ENCODE data around the gene SAE1.

SAE1 gene

GRCh38 chr19:47112997-47113849 lies 17.4 kb upstream of the SAE1 start, which contains the start of gene ZC3H4:
Gene ZC3H4 (minus strand): TSS chr19:47113776. CDS start chr19:47112584, 1,192 bp downstream.
- Histone ChIP-seq H3K36me3 (ENCODE audit: control insufficient read depth, insufficient read depth, low read length) (no peaks in the 10 kb centered on the region), H3K4me1 (ENCODE audit: control insufficient read depth, insufficient read depth, low read length) (no peaks in the 10 kb centered on the region), H3K27ac (ENCODE audit: low read length) (no peak within 1 kb of the TSS), H3K4me3 (ENCODE audit: low read length) (peak within 1 kb of the TSS; percentile 74; the same call in 1 of the 2 replicates), H3K9me3 (ENCODE audit: control insufficient read depth, insufficient read depth, low read length) (no peaks in the 10 kb centered on the region), H3K27me3 (ENCODE audit: control insufficient read depth, insufficient read depth, low read length) (no peaks in the 10 kb centered on the region)
- DNase-seq (ENCODE audit: low read depth, low spot score), result peak; percentile 99
- WGBS (ENCODE audit: insufficient coverage, insufficient read length), result no CpG with 5 or more reads among the region's 59 CpGs

GRCh38 chr19:47113850-47114651 lies 16.6 kb upstream of the SAE1 start:
- WGBS (ENCODE audit: insufficient coverage, insufficient read length), result no CpG with 5 or more reads among the region's 26 CpGs

DNA sequence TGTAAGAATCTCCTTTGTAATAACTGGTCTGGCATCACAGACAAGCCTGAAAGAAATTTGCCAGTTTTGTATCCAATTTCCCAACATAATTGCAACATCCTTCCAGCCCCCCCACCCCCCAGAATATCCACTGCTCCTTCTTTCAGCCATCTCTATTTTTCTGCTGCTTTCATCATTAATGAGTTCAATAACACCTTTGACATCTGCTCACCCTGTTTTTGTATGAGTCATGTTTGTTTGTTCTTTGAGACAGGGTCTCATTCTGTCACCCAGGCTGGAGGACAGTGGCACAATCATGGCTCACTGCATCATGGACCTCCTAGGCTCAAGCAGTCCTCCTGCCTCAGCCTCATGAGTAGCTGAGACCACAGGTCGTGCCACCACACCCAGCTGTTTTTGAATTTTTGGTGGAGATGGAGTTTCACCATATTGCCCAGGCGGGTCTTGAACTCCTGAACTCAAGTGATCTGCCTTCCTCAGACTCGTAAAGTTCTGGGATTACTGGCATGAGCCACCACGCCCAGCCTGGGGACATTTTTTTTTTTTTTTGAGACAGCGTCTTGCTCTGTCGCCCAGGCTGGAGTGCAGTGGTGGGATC lies 10.1 kb upstream of the SAE1 start:
- H3K9me3 ChIP-seq (ENCODE audit: control insufficient read depth, insufficient read depth, low read length), result no peaks in the 10 kb centered on the region
- H3K36me3 ChIP-seq (ENCODE audit: control insufficient read depth, insufficient read depth, low read length), result no peaks in the 10 kb centered on the region
- no peak for DNase-seq (ENCODE audit: low read depth, low spot score)
- no peak overlapping the region for H3K4me3 ChIP-seq (ENCODE audit: low read length)
- WGBS (ENCODE audit: insufficient coverage, insufficient read length), result no CpG with 5 or more reads among the region's 6 CpGs
- no peaks in the 10 kb centered on the region for H3K27me3 ChIP-seq (ENCODE audit: control insufficient read depth, insufficient read depth, low read length)
- no peak overlapping the region for H3K27ac ChIP-seq (ENCODE audit: low read length)
- no peaks in the 10 kb centered on the region for H3K4me1 ChIP-seq (ENCODE audit: control insufficient read depth, insufficient read depth, low read length)

More at GRCh38 chr19:47113850-47114651, 16.6 kb upstream of the SAE1 start:
- Histone ChIP-seq H3K36me3 (ENCODE audit: control insufficient read depth, insufficient read depth, low read length) (no peaks in the 10 kb centered on the region), H3K27ac (ENCODE audit: low read length) (no peak overlapping the region), H3K9me3 (ENCODE audit: control insufficient read depth, insufficient read depth, low read length) (no peaks in the 10 kb centered on the region), H3K27me3 (ENCODE audit: control insufficient read depth, insufficient read depth, low read length) (no peaks in the 10 kb centered on the region), H3K4me1 (ENCODE audit: control insufficient read depth, insufficient read depth, low read length) (no peaks in the 10 kb centered on the region), H3K4me3 (ENCODE audit: low read length) (no peak overlapping the region; the same call in 1 of the 2 replicates)
- no peak for DNase-seq (ENCODE audit: low read depth, low spot score)

- no peaks in the 10 kb centered on the region for H3K9me3 ChIP-seq (ENCODE audit: control insufficient read depth, insufficient read depth, low read length)
- no peaks in the 10 kb centered on the region for H3K36me3 ChIP-seq (ENCODE audit: control insufficient read depth, insufficient read depth, low read length)
- H3K27ac ChIP-seq (ENCODE audit: low read length), result no peak overlapping the region
- no peak for DNase-seq (ENCODE audit: low read depth, low spot score)
- no peaks in the 10 kb centered on the region for H3K4me1 ChIP-seq (ENCODE audit: control insufficient read depth, insufficient read depth, low read length)
- no CpG with 5 or more reads among the region's 14 CpGs for whole genome bisulfite sequencing (ENCODE audit: insufficient coverage, insufficient read length)
- no peaks in the 10 kb centered on the region for H3K27me3 ChIP-seq (ENCODE audit: control insufficient read depth, insufficient read depth, low read length)
- H3K4me3 ChIP-seq (ENCODE audit: low read length), result no peak overlapping the region
These were observed 8.0 kb upstream of the SAE1 start for GRCh38 chr19:47122359-47123335.

GRCh38 chr19:47123406-47123805 lies 7.2 kb upstream of the SAE1 start:
- Histone ChIP-seq H3K27me3 (ENCODE audit: control insufficient read depth, insufficient read depth, low read length) (no peaks in the 10 kb centered on the region), H3K27ac (ENCODE audit: low read length) (no peak overlapping the region), H3K4me1 (ENCODE audit: control insufficient read depth, insufficient read depth, low read length) (no peaks in the 10 kb centered on the region), H3K36me3 (ENCODE audit: control insufficient read depth, insufficient read depth, low read length) (no peaks in the 10 kb centered on the region), H3K9me3 (ENCODE audit: control insufficient read depth, insufficient read depth, low read length) (no peaks in the 10 kb centered on the region), H3K4me3 (ENCODE audit: low read length) (no peak overlapping the region)
- DNase-seq (ENCODE audit: low read depth, low spot score), result no peak
- no CpG with 5 or more reads among the region's 7 CpGs for WGBS (ENCODE audit: insufficient coverage, insufficient read length)

GRCh38 chr19:47124937-47125668 lies 5.5 kb upstream of the SAE1 start:
- no peak overlapping the region for H3K27ac ChIP-seq (ENCODE audit: low read length)
- H3K9me3 ChIP-seq (ENCODE audit: control insufficient read depth, insufficient read depth, low read length), result no peaks in the 10 kb centered on the region
- no peaks in the 10 kb centered on the region for H3K36me3 ChIP-seq (ENCODE audit: control insufficient read depth, insufficient read depth, low read length)
- H3K4me3 ChIP-seq (ENCODE audit: low read length), result no peak overlapping the region
- no CpG with 5 or more reads among the region's 8 CpGs for WGBS (ENCODE audit: insufficient coverage, insufficient read length)
- no peak for DNase-seq (ENCODE audit: low read depth, low spot score)
- H3K4me1 ChIP-seq (ENCODE audit: control insufficient read depth, insufficient read depth, low read length), result no peaks in the 10 kb centered on the region
- H3K27me3 ChIP-seq (ENCODE audit: control insufficient read depth, insufficient read depth, low read length), result no peaks in the 10 kb centered on the region

- Histone ChIP-seq H3K9me3 (ENCODE audit: control insufficient read depth, insufficient read depth, low read length) (no peaks in the 10 kb centered on the region), H3K27ac (ENCODE audit: low read length) (no peak overlapping the region), H3K36me3 (ENCODE audit: control insufficient read depth, insufficient read depth, low read length) (no peaks in the 10 kb centered on the region), H3K27me3 (ENCODE audit: control insufficient read depth, insufficient read depth, low read length) (no peaks in the 10 kb centered on the region), H3K4me3 (ENCODE audit: low read length) (no peak overlapping the region), H3K4me1 (ENCODE audit: control insufficient read depth, insufficient read depth, low read length) (no peaks in the 10 kb centered on the region)
- DNase-seq (ENCODE audit: low read depth, low spot score), result no peak
These were observed 5.0 kb upstream of the SAE1 start for GRCh38 chr19:47125669-47125938.

GRCh38 chr19:47129579-47129978 lies 1.1 kb upstream of the SAE1 start:
- WGBS (ENCODE audit: insufficient coverage, insufficient read length), result no CpG with 5 or more reads among the region's 4 CpGs
- Histone ChIP-seq H3K27ac (ENCODE audit: low read length) (no peak overlapping the region), H3K9me3 (ENCODE audit: control insufficient read depth, insufficient read depth, low read length) (no peaks in the 10 kb centered on the region), H3K4me1 (ENCODE audit: control insufficient read depth, insufficient read depth, low read length) (peaks cover 2% of the 10 kb centered on the region; the same call in 1 of the 2 replicates), H3K4me3 (ENCODE audit: low read length) (no peak overlapping the region), H3K36me3 (ENCODE audit: control insufficient read depth, insufficient read depth, low read length) (no peaks in the 10 kb centered on the region), H3K27me3 (ENCODE audit: control insufficient read depth, insufficient read depth, low read length) (no peaks in the 10 kb centered on the region)
- DNase-seq (ENCODE audit: low read depth, low spot score), result no peak

- Histone ChIP-seq H3K27ac (ENCODE audit: low read length) (no peak overlapping the region), H3K4me1 (ENCODE audit: control insufficient read depth, insufficient read depth, low read length) (peaks cover 2% of the 10 kb centered on the region; the same call in 1 of the 2 replicates), H3K4me3 (ENCODE audit: low read length) (no peak overlapping the region), H3K9me3 (ENCODE audit: control insufficient read depth, insufficient read depth, low read length) (no peaks in the 10 kb centered on the region), H3K36me3 (ENCODE audit: control insufficient read depth, insufficient read depth, low read length) (no peaks in the 10 kb centered on the region), H3K27me3 (ENCODE audit: control insufficient read depth, insufficient read depth, low read length) (no peaks in the 10 kb centered on the region)
- WGBS (ENCODE audit: insufficient coverage, insufficient read length), result no CpG with 5 or more reads among the region's 8 CpGs
- DNase-seq (ENCODE audit: low read depth, low spot score), result no peak
These were observed 481 bp upstream of the SAE1 start for GRCh38 chr19:47130120-47130588.

All from iPS DF 6.9 (cell line).